Loucy (cell line): ENCODE measurements around the gene MPPED2.

Source experiments
- H2AFZ ChIP-seq: fragments of 200-600 bp; sonication (generic); 2 replicates; pipeline ENCODE4 v1.6.0; 2016; ENCODE audit warnings: antibody characterized with exemption, mild to moderate bottlenecking, low read length, moderate library complexity
- H3F3A ChIP-seq: fragments of 200-600 bp; 2 replicates; pipeline ENCODE4 v1.6.0; 2016; ENCODE audit warnings: antibody characterized with exemption, low read depth, mild to moderate bottlenecking
- H3K27me3 ChIP-seq: fragments of 200-600 bp; sonication (generic); 2 replicates; pipeline ENCODE4 v1.6.1; 2014; ENCODE audit warnings: low read length, mild to moderate bottlenecking; ENCODE audit not compliant: insufficient read depth, poor library complexity, severe bottlenecking
- H3K36me3 ChIP-seq: fragments of 200-600 bp; sonication (generic); 2 replicates; pipeline ENCODE4 v1.6.1; 2016; ENCODE audit warnings: low read length; ENCODE audit not compliant: insufficient read depth
- H3K4me1 ChIP-seq: fragments of 200-600 bp; sonication (generic); 2 replicates; pipeline ENCODE4 v1.5.1; 2014; ENCODE audit warnings: low read length, mild to moderate bottlenecking; ENCODE audit not compliant: insufficient read depth, poor library complexity, severe bottlenecking
- H3K4me2 ChIP-seq: fragments of 200-600 bp; sonication (generic); 2 replicates; pipeline ENCODE4 v1.6.0; 2014; ENCODE audit warnings: antibody characterized with exemption, low read length, low read depth, mild to moderate bottlenecking; ENCODE audit not compliant: poor library complexity, severe bottlenecking
- H3K4me3 ChIP-seq: fragments of 200-600 bp; sonication (generic); 2 replicates; pipeline ENCODE4 v1.5.1; 2014; ENCODE audit warnings: low read length, mild to moderate bottlenecking, mixed read lengths; ENCODE audit not compliant: poor library complexity, severe bottlenecking
- H3K79me2 ChIP-seq: fragments of 200-600 bp; sonication (generic); 2 replicates; pipeline ENCODE4 v1.6.1; 2014; ENCODE audit warnings: low read length; ENCODE audit not compliant: insufficient read depth
- H3K9ac ChIP-seq: fragments of 200-600 bp; sonication (generic); 2 replicates; pipeline ENCODE4 v1.6.0; 2014; ENCODE audit warnings: mild to moderate bottlenecking, low read depth, low read length, moderate library complexity; ENCODE audit not compliant: poor library complexity, severe bottlenecking
- H3K9me2 ChIP-seq: fragments of 200-600 bp; sonication (generic); replicated peaks from 2 replicates; pipeline ENCODE4 v1.6.1; 2016; ENCODE audit warnings: low read depth, low read length, mixed read lengths
- H3K9me3 ChIP-seq: fragments of 200-600 bp; sonication (generic); 2 replicates; pipeline ENCODE4 v1.6.1; 2014; ENCODE audit warnings: mild to moderate bottlenecking, antibody characterized with exemption, low read length, low read depth; ENCODE audit not compliant: insufficient read depth
- H4K20me1 ChIP-seq: fragments of 200-600 bp; sonication (generic); 2 replicates; pipeline ENCODE4 v1.6.0; 2014; ENCODE audit warnings: antibody characterized with exemption, low read length, mild to moderate bottlenecking; ENCODE audit not compliant: insufficient read depth, poor library complexity, severe bottlenecking
- EZH2phosphoT487 ChIP-seq: fragments of 200-600 bp; IDR thresholded peaks from 2 replicates; pipeline ENCODE4 v1.6.1; 2018; ENCODE audit warnings: antibody characterized with exemption, mild to moderate bottlenecking, moderate library complexity, borderline replicate concordance
- TF ChIP-seq, protein P1 (sequence below): fragments of 200-600 bp; sonication (generic); conservative IDR thresholded peaks from 2 replicates; pipeline ENCODE4 v1.5.1; 2014; ENCODE audit warnings: mild to moderate bottlenecking, antibody characterized with exemption, low read length

MPPED2 gene

DNA sequence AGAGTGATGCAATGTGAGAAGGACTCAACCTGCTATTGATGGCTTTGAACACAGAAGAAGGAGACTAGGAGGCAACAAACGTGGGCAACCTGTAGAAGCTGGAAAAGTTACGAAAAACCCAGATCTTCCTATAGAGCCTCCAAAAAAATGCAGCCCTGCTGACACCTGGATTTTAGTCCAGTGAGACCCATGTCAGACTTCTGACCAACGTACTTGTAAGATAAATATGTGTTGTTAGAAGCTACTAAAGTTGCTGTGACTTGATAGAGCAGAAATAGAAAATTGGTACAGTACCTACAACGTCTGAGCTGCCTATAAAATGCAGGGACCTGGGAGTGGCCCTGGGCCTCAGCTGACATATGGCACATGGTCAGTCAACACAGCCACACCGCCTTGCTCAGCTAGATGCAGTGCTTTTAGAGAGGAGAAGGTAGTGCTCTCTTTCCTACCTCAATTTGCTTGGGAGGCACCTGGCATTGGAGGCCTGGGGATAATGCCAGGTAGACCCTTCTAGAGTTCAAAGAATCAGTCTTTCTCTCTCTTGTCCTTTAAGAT is 165.8 kb downstream of the MPPED2 start:
- Histone ChIP-seq H3K36me3 (no peaks in the 10 kb centered on the region), H3K4me1 (no peaks in the 10 kb centered on the region), H3K27me3 (no peaks in the 10 kb centered on the region), H3K9me3 (no peaks in the 10 kb centered on the region), H3K4me2 (no peak overlapping the region), H3F3A (no peaks in the 10 kb centered on the region), H3K9me2 (no peaks in the 10 kb centered on the region), H4K20me1 (no peaks in the 10 kb centered on the region), H3K4me3 (no peak overlapping the region), H3K9ac (no peak overlapping the region), H2AFZ (no peak overlapping the region), H3K79me2 (no peaks in the 10 kb centered on the region)
- no peak for TF ChIP-seq EZH2phosphoT487
- TF ChIP-seq, protein P1, sequence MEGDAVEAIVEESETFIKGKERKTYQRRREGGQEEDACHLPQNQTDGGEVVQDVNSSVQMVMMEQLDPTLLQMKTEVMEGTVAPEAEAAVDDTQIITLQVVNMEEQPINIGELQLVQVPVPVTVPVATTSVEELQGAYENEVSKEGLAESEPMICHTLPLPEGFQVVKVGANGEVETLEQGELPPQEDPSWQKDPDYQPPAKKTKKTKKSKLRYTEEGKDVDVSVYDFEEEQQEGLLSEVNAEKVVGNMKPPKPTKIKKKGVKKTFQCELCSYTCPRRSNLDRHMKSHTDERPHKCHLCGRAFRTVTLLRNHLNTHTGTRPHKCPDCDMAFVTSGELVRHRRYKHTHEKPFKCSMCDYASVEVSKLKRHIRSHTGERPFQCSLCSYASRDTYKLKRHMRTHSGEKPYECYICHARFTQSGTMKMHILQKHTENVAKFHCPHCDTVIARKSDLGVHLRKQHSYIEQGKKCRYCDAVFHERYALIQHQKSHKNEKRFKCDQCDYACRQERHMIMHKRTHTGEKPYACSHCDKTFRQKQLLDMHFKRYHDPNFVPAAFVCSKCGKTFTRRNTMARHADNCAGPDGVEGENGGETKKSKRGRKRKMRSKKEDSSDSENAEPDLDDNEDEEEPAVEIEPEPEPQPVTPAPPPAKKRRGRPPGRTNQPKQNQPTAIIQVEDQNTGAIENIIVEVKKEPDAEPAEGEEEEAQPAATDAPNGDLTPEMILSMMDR: no peak

DNA sequence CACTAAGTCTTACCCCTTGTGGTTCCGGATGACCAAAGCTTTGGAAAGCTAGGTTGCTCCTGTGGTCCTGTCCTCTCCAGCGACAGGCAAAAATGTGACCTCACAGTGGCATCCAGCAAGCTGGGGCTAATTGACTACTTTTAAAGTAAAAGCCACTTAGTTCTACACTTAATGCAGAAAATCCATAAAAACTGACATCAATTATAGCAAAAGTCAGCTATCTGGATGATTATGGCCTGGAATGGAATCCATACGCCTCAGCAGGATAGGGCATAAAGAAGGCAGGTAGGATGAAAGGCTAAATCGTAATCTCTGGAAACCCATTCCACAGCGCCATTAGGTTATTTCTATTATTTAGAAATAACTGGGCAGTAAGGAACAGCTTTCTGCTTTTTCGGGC is 171.3 kb downstream of the MPPED2 start:
- Histone ChIP-seq H3K27me3 (no peaks in the 10 kb centered on the region), H3K4me3 (no peak overlapping the region), H3K9me2 (no peaks in the 10 kb centered on the region), H3K79me2 (no peaks in the 10 kb centered on the region), H3K4me1 (no peaks in the 10 kb centered on the region), H3K4me2 (no peak overlapping the region), H4K20me1 (no peaks in the 10 kb centered on the region), H3K36me3 (no peaks in the 10 kb centered on the region), H2AFZ (no peak overlapping the region), H3F3A (no peaks in the 10 kb centered on the region), H3K9ac (no peak overlapping the region), H3K9me3 (no peaks in the 10 kb centered on the region)
- TF ChIP-seq EZH2phosphoT487: no peak
- TF ChIP-seq, protein P1: no peak

DNA sequence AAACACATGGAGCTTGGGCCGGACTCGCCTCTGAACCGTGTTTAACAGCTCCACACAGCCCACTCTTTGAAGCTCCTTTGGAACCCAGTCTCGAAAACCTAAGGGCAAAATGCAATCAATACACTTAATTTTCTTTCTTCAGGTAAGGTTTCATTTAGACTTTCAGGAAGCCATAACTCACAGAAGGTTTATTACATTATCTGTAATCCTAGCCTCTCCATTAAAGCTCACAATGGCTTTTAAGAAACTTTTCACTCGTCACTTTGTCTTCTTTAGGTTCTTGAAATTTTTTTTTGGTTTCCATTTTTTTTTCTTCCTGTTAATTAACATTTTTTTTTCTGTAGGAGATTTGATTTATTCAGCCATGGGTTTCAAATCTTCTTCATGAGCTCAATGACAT is 171.9 kb downstream of the MPPED2 start:
- no peak for TF ChIP-seq EZH2phosphoT487
- TF ChIP-seq, protein P1: no peak
- H3K27me3 ChIP-seq: no peaks in the 10 kb centered on the region
- no peaks in the 10 kb centered on the region for H3K36me3 ChIP-seq

More for the DNA sequence above, 171.9 kb downstream of the MPPED2 start:
- Histone ChIP-seq H3K9ac (no peak overlapping the region), H3K4me2 (no peak overlapping the region), H3F3A (no peaks in the 10 kb centered on the region), H3K79me2 (no peaks in the 10 kb centered on the region), H2AFZ (no peak overlapping the region), H3K9me2 (no peaks in the 10 kb centered on the region), H3K4me1 (no peaks in the 10 kb centered on the region), H3K4me3 (no peak overlapping the region), H3K9me3 (no peaks in the 10 kb centered on the region), H4K20me1 (no peaks in the 10 kb centered on the region)
